ENCODE data around the gene SCARB1. TPM values are rescaled to one million over a fixed set of nuclear protein-coding genes. Genes with fewer than 3 reads are reported as not detected.
A peak's percentile ranks its signal among the peaks of the same experiment; 100 is the strongest.

Gene SCARB1
- total and polyA plus RNA-seq, 2 donors (not counting 1 experiment from before 2014, with no cell fraction given) = 14.7 to 32.5 TPM

GRCh38 chr12:124828264-124829007, 35.2 kb downstream of the SCARB1 start:
- Histone ChIP-seq H3K9ac (ENCODE audit: insufficient read depth, low read length) (no peak overlapping the region), H3K36me3 (ENCODE audit: control insufficient read depth, insufficient read depth, low read length) (no peaks in the 10 kb centered on the region), H3K4me1 (ENCODE audit: control insufficient read depth, extremely low read depth, insufficient read depth, low read length) (peaks cover 14% of the 10 kb centered on the region), H3K79me2 (ENCODE audit: control insufficient read depth, insufficient read depth, low read length) (no peaks in the 10 kb centered on the region), H3K4me2 (ENCODE audit: extremely low read depth, insufficient read depth, low read length) (peak overlapping the region; percentile 38), H3K27me3 (ENCODE audit: control insufficient read depth, insufficient read depth, low read length) (no peaks in the 10 kb centered on the region), H3K9me3 (ENCODE audit: control insufficient read depth, insufficient read depth, low read depth, low read length) (no peaks in the 10 kb centered on the region), H2AFZ (ENCODE audit: low read length) (peak overlapping the region; percentile 38), H3K4me3 (replicated peaks in 1 of 4; ENCODE audit: control extremely low read depth in 1 of 4, insufficient read depth in 1 of 4, low read depth in 3 of 4, low read length in 4 of 4) (no peak overlapping the region), H4K20me1 (ENCODE audit: control insufficient read depth, extremely low read depth, insufficient read depth, low read length) (no peaks in the 10 kb centered on the region), H3K27ac (ENCODE audit: insufficient read depth, low read length) (peak overlapping the region; percentile 66)
- peak in 1 of 2 donors; percentile 86 for DNase-seq (ENCODE audit: low read depth in 2 of 2)
- TF ChIP-seq EZH2 (IDR thresholded peaks at IDR 0.05; ENCODE audit: low read length, missing control alignments) (no peak), CTCF (conservative IDR thresholded peaks at IDR 0.05 in 1 of 2, IDR thresholded peaks at IDR 0.05 in 1 of 2; ENCODE audit: low read depth in 1 of 2, low read length in 2 of 2) (no peak)

- no peak for TF ChIP-seq CTCF (conservative IDR thresholded peaks at IDR 0.05 in 1 of 2, IDR thresholded peaks at IDR 0.05 in 1 of 2; ENCODE audit: low read depth in 1 of 2, low read length in 2 of 2)
- no peak for TF ChIP-seq EZH2 (IDR thresholded peaks at IDR 0.05; ENCODE audit: low read length, missing control alignments)
- Histone ChIP-seq H3K27ac (ENCODE audit: insufficient read depth, low read length) (no peak overlapping the region), H4K20me1 (ENCODE audit: control insufficient read depth, extremely low read depth, insufficient read depth, low read length) (no peaks in the 10 kb centered on the region), H3K27me3 (ENCODE audit: control insufficient read depth, insufficient read depth, low read length) (no peaks in the 10 kb centered on the region), H3K79me2 (ENCODE audit: control insufficient read depth, insufficient read depth, low read length) (no peaks in the 10 kb centered on the region), H3K4me2 (ENCODE audit: extremely low read depth, insufficient read depth, low read length) (no peak overlapping the region), H3K4me3 (replicated peaks in 1 of 4; ENCODE audit: control extremely low read depth in 1 of 4, insufficient read depth in 1 of 4, low read depth in 3 of 4, low read length in 4 of 4) (no peak overlapping the region), H2AFZ (ENCODE audit: low read length) (no peak overlapping the region), H3K9ac (ENCODE audit: insufficient read depth, low read length) (no peak overlapping the region), H3K4me1 (ENCODE audit: control insufficient read depth, extremely low read depth, insufficient read depth, low read length) (peaks cover 13% of the 10 kb centered on the region), H3K9me3 (ENCODE audit: control insufficient read depth, insufficient read depth, low read depth, low read length) (no peaks in the 10 kb centered on the region), H3K36me3 (ENCODE audit: control insufficient read depth, insufficient read depth, low read length) (no peaks in the 10 kb centered on the region)
- DNase-seq (ENCODE audit: low read depth in 2 of 2) = peak in 1 of 2 donors; percentile 26
Measured at GRCh38 chr12:124827588-124828184, 36.0 kb downstream of the SCARB1 start.

- no peak for DNase-seq (ENCODE audit: low read depth in 2 of 2)
Measured at GRCh38 chr12:124824195-124824594, 39.5 kb downstream of the SCARB1 start.

More at GRCh38 chr12:124824195-124824594, 39.5 kb downstream of the SCARB1 start:
- Histone ChIP-seq H3K9ac (ENCODE audit: insufficient read depth, low read length) (no peak overlapping the region), H4K20me1 (ENCODE audit: control insufficient read depth, extremely low read depth, insufficient read depth, low read length) (no peaks in the 10 kb centered on the region), H3K4me1 (ENCODE audit: control insufficient read depth, extremely low read depth, insufficient read depth, low read length) (peaks cover 10% of the 10 kb centered on the region), H3K9me3 (ENCODE audit: control insufficient read depth, insufficient read depth, low read depth, low read length) (no peaks in the 10 kb centered on the region), H3K27ac (ENCODE audit: insufficient read depth, low read length) (no peak overlapping the region), H3K79me2 (ENCODE audit: control insufficient read depth, insufficient read depth, low read length) (no peaks in the 10 kb centered on the region), H3K4me2 (ENCODE audit: extremely low read depth, insufficient read depth, low read length) (no peak overlapping the region), H2AFZ (ENCODE audit: low read length) (no peak overlapping the region), H3K36me3 (ENCODE audit: control insufficient read depth, insufficient read depth, low read length) (no peaks in the 10 kb centered on the region), H3K4me3 (replicated peaks in 1 of 4; ENCODE audit: control extremely low read depth in 1 of 4, insufficient read depth in 1 of 4, low read depth in 3 of 4, low read length in 4 of 4) (no peak overlapping the region), H3K27me3 (ENCODE audit: control insufficient read depth, insufficient read depth, low read length) (no peaks in the 10 kb centered on the region)
- TF ChIP-seq EZH2 (IDR thresholded peaks at IDR 0.05; ENCODE audit: low read length, missing control alignments) = no peak
